GM23338 (cell line): ENCODE data around the gene IL23R. TPM values are rescaled to one million over a fixed set of nuclear protein-coding genes. Genes with fewer than 3 reads are reported as not detected.

ENCODE experiments used
- ATAC-seq: fragments of 200-7000 bp; cut with Tn5 transposase; 3 replicates; pipeline ENCODE4 v1.9.1; 2020
- DNase-seq: peaks from one replicate; pipeline ENCODE4 v3.0.0-alpha.2; 2015; ENCODE audit warnings: low spot score
- H2AFZ ChIP-seq: fragments of 200-600 bp; sonication (generic); 2 replicates; pipeline ENCODE4 v1.8.0; 2016; ENCODE audit warnings: antibody characterized with exemption, mild to moderate bottlenecking, moderate library complexity
- H3F3A ChIP-seq: fragments of 200-600 bp; sonication (generic); replicated peaks from 2 replicates; pipeline ENCODE4 v1.8.0; 2017; ENCODE audit warnings: antibody characterized with exemption, mixed run types, low read depth
- H3K27ac ChIP-seq: fragments of 200-600 bp; sonication (generic); 2 replicates; pipeline ENCODE4 v1.6.1; 2016; ENCODE audit warnings: low read depth
- H3K27me3 ChIP-seq: fragments of 200-600 bp; sonication (generic); 2 replicates; pipeline ENCODE4 v1.8.0; 2016; ENCODE audit warnings: mild to moderate bottlenecking, mixed run types, moderate library complexity; ENCODE audit not compliant: insufficient read depth
- H3K36me3 ChIP-seq: fragments of 200-600 bp; sonication (generic); 2 replicates; pipeline ENCODE4 v1.8.0; 2016; ENCODE audit warnings: mild to moderate bottlenecking; ENCODE audit not compliant: insufficient read depth
- H3K4me1 ChIP-seq: fragments of 200-600 bp; sonication (generic); 2 replicates; pipeline ENCODE4 v1.8.0; 2016; ENCODE audit warnings: mild to moderate bottlenecking, moderate library complexity; ENCODE audit not compliant: insufficient read depth
- H3K4me2 ChIP-seq: fragments of 200-600 bp; sonication (generic); 2 replicates; pipeline ENCODE4 v1.7.1; 2017; ENCODE audit warnings: mixed run types
- H3K4me3 ChIP-seq: fragments of 200-600 bp; sonication (generic); 2 replicates; pipeline ENCODE4 v1.6.1; 2016; ENCODE audit warnings: mixed run types
- H3K79me2 ChIP-seq: fragments of 200-600 bp; sonication (generic); replicated peaks from 2 replicates; pipeline ENCODE4 v1.8.0; 2017; ENCODE audit warnings: mild to moderate bottlenecking; ENCODE audit not compliant: insufficient read depth
- H3K9me2 ChIP-seq: fragments of 200-600 bp; sonication (generic); 2 replicates; pipeline ENCODE4 v1.8.0; 2017; ENCODE audit not compliant: insufficient read depth
- H4K20me1 ChIP-seq: fragments of 200-600 bp; sonication (generic); replicated peaks from 2 replicates; pipeline ENCODE4 v1.8.0; 2017; ENCODE audit warnings: mild to moderate bottlenecking; ENCODE audit not compliant: insufficient read depth
- H3K27ac Mint-ChIP-seq: 2 replicates; pipeline ENCODE4 v1.8.0; 2020; ENCODE audit warnings: inconsistent platforms, mild to moderate bottlenecking, moderate library complexity, mixed read lengths
- H3K27me3 Mint-ChIP-seq: 3 replicates; pipeline ENCODE4 v1.8.0; 2022; ENCODE audit warnings: low read depth, mild to moderate bottlenecking, moderate library complexity, mixed read lengths, inconsistent platforms; ENCODE audit not compliant: insufficient read depth, poor library complexity
- H3K36me3 Mint-ChIP-seq: 3 replicates; pipeline ENCODE4 v1.8.0; 2021; ENCODE audit warnings: low read depth, mild to moderate bottlenecking, inconsistent platforms, moderate library complexity, mixed read lengths
- H3K4me1 Mint-ChIP-seq: 3 replicates; pipeline ENCODE4 v1.8.0; 2020; ENCODE audit warnings: mild to moderate bottlenecking, inconsistent platforms, mixed read lengths
- H3K4me3 Mint-ChIP-seq: 3 replicates; pipeline ENCODE4 v1.8.0; 2021; ENCODE audit warnings: moderate library complexity, mild to moderate bottlenecking, inconsistent platforms, mixed read lengths
- H3K9me3 Mint-ChIP-seq: 3 replicates; pipeline ENCODE4 v1.8.0; 2020; ENCODE audit warnings: moderate library complexity, mild to moderate bottlenecking, inconsistent platforms, mixed read lengths
- EZH2phosphoT487 ChIP-seq: fragments of 200-600 bp; sonication (generic); IDR thresholded peaks from one replicate; pipeline ENCODE4 v1.8.1; 2018; ENCODE audit warnings: antibody characterized with exemption; ENCODE audit not compliant: unreplicated experiment
- NANOG ChIP-seq: IDR thresholded peaks from 2 replicates; pipeline ENCODE4 v1.6.1; 2016; ENCODE audit warnings: antibody characterized with exemption, borderline replicate concordance
- POLR2AphosphoS5 ChIP-seq: IDR thresholded peaks from 2 replicates; pipeline ENCODE4 v1.6.1; 2016; ENCODE audit warnings: antibody characterized with exemption, low read depth
- STAT1 ChIP-seq: IDR thresholded peaks from one replicate; pipeline ENCODE4 v1.6.1; 2016; ENCODE audit warnings: antibody characterized with exemption; ENCODE audit not compliant: unreplicated experiment
- ZNF331 ChIP-seq: fragments of 250-450 bp; sonication (Bioruptor Pico); IDR thresholded peaks from 2 replicates; pipeline ENCODE4 v1.5.0; 2020; ENCODE audit warnings: low read depth, mild to moderate bottlenecking, moderate library complexity
- polyA plus RNA-seq: library from polyadenylated mRNA; unstranded; fragments of >200 nt; fragmentation: Nextera tagmentation; extraction: Ambion mirVana; gene quantifications from 2 replicates; pipeline ENCODE4 v1.2.1, GENCODE V29; 2016
- total RNA-seq: library from RNA; depleted of rRNA; stranded (reverse); fragments of >200 nt; shearing (Covaris generic); gene quantifications from 2 replicates; pipeline ENCODE4 v1.2.3, GENCODE V29; 2014
- TF ChIP-seq, protein P1 (sequence below): IDR thresholded peaks from 2 replicates; pipeline ENCODE4 v1.6.1; 2016; ENCODE audit warnings: antibody characterized with exemption
- TF ChIP-seq, protein P2 (sequence below): IDR thresholded peaks from one replicate; pipeline ENCODE4 v1.6.1; 2018; ENCODE audit warnings: antibody characterized with exemption; ENCODE audit not compliant: unreplicated experiment
- TF ChIP-seq, protein P3 (sequence below), 2 experiments: fragments of 200-600 bp in 1 of 2; sonication (generic) in 1 of 2; conservative IDR thresholded peaks; 2 replicates each; pipeline versions ENCODE4 v1.5.1 to v1.6.1; 2016 to 2017; ENCODE audit warnings: antibody characterized with exemption in 2 of 2, low read depth in 2 of 2, mild to moderate bottlenecking in 2 of 2, moderate library complexity in 1 of 2

IL23R gene
- total and polyA plus RNA-seq, 2 experiments from 2014 or later: not detected

DNA sequence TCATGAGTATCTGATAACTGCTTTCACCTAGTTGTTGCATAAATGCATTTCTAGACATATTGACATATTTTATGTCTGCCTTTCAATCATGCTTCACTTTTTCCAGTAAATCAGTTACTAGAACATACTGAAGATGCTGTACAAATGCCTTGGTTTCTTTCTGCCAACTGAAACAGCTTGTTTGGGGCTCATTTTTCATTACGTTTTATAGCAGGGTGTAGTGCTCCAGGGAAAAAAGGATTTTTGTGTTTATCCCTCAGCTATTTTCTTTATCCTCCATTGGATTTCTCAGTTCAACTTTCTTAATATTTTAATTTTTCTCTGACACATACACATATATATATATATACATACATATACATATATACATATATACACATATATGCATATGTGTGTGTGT lies 51.7 kb downstream of the IL23R start (continued):
- TF ChIP-seq, protein P1, sequence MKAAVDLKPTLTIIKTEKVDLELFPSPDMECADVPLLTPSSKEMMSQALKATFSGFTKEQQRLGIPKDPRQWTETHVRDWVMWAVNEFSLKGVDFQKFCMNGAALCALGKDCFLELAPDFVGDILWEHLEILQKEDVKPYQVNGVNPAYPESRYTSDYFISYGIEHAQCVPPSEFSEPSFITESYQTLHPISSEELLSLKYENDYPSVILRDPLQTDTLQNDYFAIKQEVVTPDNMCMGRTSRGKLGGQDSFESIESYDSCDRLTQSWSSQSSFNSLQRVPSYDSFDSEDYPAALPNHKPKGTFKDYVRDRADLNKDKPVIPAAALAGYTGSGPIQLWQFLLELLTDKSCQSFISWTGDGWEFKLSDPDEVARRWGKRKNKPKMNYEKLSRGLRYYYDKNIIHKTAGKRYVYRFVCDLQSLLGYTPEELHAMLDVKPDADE: no peak
- TF ChIP-seq STAT1: no peak
- TF ChIP-seq, protein P2, sequence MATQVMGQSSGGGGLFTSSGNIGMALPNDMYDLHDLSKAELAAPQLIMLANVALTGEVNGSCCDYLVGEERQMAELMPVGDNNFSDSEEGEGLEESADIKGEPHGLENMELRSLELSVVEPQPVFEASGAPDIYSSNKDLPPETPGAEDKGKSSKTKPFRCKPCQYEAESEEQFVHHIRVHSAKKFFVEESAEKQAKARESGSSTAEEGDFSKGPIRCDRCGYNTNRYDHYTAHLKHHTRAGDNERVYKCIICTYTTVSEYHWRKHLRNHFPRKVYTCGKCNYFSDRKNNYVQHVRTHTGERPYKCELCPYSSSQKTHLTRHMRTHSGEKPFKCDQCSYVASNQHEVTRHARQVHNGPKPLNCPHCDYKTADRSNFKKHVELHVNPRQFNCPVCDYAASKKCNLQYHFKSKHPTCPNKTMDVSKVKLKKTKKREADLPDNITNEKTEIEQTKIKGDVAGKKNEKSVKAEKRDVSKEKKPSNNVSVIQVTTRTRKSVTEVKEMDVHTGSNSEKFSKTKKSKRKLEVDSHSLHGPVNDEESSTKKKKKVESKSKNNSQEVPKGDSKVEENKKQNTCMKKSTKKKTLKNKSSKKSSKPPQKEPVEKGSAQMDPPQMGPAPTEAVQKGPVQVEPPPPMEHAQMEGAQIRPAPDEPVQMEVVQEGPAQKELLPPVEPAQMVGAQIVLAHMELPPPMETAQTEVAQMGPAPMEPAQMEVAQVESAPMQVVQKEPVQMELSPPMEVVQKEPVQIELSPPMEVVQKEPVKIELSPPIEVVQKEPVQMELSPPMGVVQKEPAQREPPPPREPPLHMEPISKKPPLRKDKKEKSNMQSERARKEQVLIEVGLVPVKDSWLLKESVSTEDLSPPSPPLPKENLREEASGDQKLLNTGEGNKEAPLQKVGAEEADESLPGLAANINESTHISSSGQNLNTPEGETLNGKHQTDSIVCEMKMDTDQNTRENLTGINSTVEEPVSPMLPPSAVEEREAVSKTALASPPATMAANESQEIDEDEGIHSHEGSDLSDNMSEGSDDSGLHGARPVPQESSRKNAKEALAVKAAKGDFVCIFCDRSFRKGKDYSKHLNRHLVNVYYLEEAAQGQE: no peak
- TF ChIP-seq, protein P3, sequence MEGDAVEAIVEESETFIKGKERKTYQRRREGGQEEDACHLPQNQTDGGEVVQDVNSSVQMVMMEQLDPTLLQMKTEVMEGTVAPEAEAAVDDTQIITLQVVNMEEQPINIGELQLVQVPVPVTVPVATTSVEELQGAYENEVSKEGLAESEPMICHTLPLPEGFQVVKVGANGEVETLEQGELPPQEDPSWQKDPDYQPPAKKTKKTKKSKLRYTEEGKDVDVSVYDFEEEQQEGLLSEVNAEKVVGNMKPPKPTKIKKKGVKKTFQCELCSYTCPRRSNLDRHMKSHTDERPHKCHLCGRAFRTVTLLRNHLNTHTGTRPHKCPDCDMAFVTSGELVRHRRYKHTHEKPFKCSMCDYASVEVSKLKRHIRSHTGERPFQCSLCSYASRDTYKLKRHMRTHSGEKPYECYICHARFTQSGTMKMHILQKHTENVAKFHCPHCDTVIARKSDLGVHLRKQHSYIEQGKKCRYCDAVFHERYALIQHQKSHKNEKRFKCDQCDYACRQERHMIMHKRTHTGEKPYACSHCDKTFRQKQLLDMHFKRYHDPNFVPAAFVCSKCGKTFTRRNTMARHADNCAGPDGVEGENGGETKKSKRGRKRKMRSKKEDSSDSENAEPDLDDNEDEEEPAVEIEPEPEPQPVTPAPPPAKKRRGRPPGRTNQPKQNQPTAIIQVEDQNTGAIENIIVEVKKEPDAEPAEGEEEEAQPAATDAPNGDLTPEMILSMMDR (conservative IDR thresholded peaks at IDR 0.05; ENCODE audit: low read depth in 2 of 2): no peak
- TF ChIP-seq NANOG: no peak
- TF ChIP-seq EZH2phosphoT487: no peak
- TF ChIP-seq POLR2AphosphoS5: no peak

GRCh38 chr1:67224856-67225255 lies 58.6 kb downstream of the IL23R start:
- Histone ChIP-seq H3F3A (no peaks in the 10 kb centered on the region), H3K27ac (no peak overlapping the region), H3K4me2 (peak overlapping the region; percentile 45), H4K20me1 (no peaks in the 10 kb centered on the region), H3K27me3 (no peaks in the 10 kb centered on the region), H2AFZ (no peak overlapping the region), H3K36me3 (no peaks in the 10 kb centered on the region), H3K9me2 (no peaks in the 10 kb centered on the region), H3K4me3 (no peak overlapping the region), H3K79me2 (no peaks in the 10 kb centered on the region), H3K4me1 (peaks cover 17% of the 10 kb centered on the region)
- Mint-ChIP-seq H3K27me3 (peaks cover 5% of the 10 kb centered on the region), H3K9me3 (peaks cover 12% of the 10 kb centered on the region), H3K4me3 (no peak overlapping the region), H3K27ac (no peak overlapping the region), H3K36me3 (peaks cover 3% of the 10 kb centered on the region; the same call in 1 of the 3 replicates), H3K4me1 (peaks cover 15% of the 10 kb centered on the region)
- no peak for TF ChIP-seq POLR2AphosphoS5
- no peak for ATAC-seq
- no peak for DNase-seq

- no peak overlapping the region for H3K27ac ChIP-seq
- ATAC-seq (no peak), DNase-seq (no peak)
- Mint-ChIP-seq H3K27ac (no peak overlapping the region), H3K36me3 (peaks cover 3% of the 10 kb centered on the region; the same call in 1 of the 3 replicates), H3K4me3 (no peak overlapping the region), H3K27me3 (peaks cover 5% of the 10 kb centered on the region), H3K9me3 (peaks cover 12% of the 10 kb centered on the region), H3K4me1 (peaks cover 15% of the 10 kb centered on the region)
- H3K4me2 ChIP-seq: no peak overlapping the region
- H2AFZ ChIP-seq: no peak overlapping the region
- H3K27me3 ChIP-seq: no peaks in the 10 kb centered on the region
- H3K4me1 ChIP-seq: peaks cover 17% of the 10 kb centered on the region
- H3K79me2 ChIP-seq: no peaks in the 10 kb centered on the region
- no peaks in the 10 kb centered on the region for H3F3A ChIP-seq
- no peaks in the 10 kb centered on the region for H4K20me1 ChIP-seq
- no peaks in the 10 kb centered on the region for H3K9me2 ChIP-seq
- no peak overlapping the region for H3K4me3 ChIP-seq
- H3K36me3 ChIP-seq: no peaks in the 10 kb centered on the region
- TF ChIP-seq, protein P2: no peak
- TF ChIP-seq, protein P3 (conservative IDR thresholded peaks at IDR 0.05; ENCODE audit: low read depth in 2 of 2): no peak
- TF ChIP-seq, protein P1: no peak
- TF ChIP-seq NANOG (no peak), EZH2phosphoT487 (no peak), ZNF331 (no peak)
Measured at GRCh38 chr1:67226688-67227087, 60.4 kb downstream of the IL23R start.
